ENCODE results near the gene LRRC49.
A peak's percentile ranks its signal among the peaks of the same experiment; 100 is the strongest.
"Not testable (repeated sequence)": the region's sequence is repeated elsewhere in the genome, so short reads cannot be mapped to it uniquely, and the experiment has no call there.

The LRRC49 gene

GRCh38 chr15:70866982-70867641 is 25.5 kb upstream of the LRRC49 start:
- DNase-seq (ENCODE audit: low spot score): no peak

GRCh38 chr15:70867911-70868467 is 24.6 kb upstream of the LRRC49 start:
- no peak for DNase-seq (ENCODE audit: low spot score)

- DNase-seq (ENCODE audit: low spot score): no peak
Observed at GRCh38 chr15:70869346-70869745, 23.3 kb upstream of the LRRC49 start.

GRCh38 chr15:70870051-70870450 is 22.6 kb upstream of the LRRC49 start:
- no peak for DNase-seq (ENCODE audit: low spot score)

- DNase-seq (ENCODE audit: low spot score): not testable (repeated sequence)
Observed at GRCh38 chr15:70871490-70871889, 21.1 kb upstream of the LRRC49 start.

GRCh38 chr15:70873232-70874054 is 19.2 kb upstream of the LRRC49 start:
- no peak for DNase-seq (ENCODE audit: low spot score)

GRCh38 chr15:70875001-70875782 is 17.4 kb upstream of the LRRC49 start:
- no peak for DNase-seq (ENCODE audit: low spot score)

GRCh38 chr15:70876011-70876410 is 16.6 kb upstream of the LRRC49 start:
- DNase-seq (ENCODE audit: low spot score): no peak

GRCh38 chr15:70876683-70877082 is 15.9 kb upstream of the LRRC49 start:
- DNase-seq (ENCODE audit: low spot score): no peak

GRCh38 chr15:70879401-70879800 is 13.2 kb upstream of the LRRC49 start:
- no peak for DNase-seq (ENCODE audit: low spot score)

- DNase-seq (ENCODE audit: low spot score): no peak
Observed at GRCh38 chr15:70880781-70881180, 11.8 kb upstream of the LRRC49 start.

- DNase-seq (ENCODE audit: low spot score): no peak
Observed at GRCh38 chr15:70882361-70882760, 10.3 kb upstream of the LRRC49 start.

- peak; percentile 52 for DNase-seq (ENCODE audit: low spot score)
Observed at GRCh38 chr15:70892912-70893560, 410 bp downstream of the LRRC49 start.

- DNase-seq (ENCODE audit: low spot score): no peak
Observed at GRCh38 chr15:70902107-70902506, 9.5 kb downstream of the LRRC49 start.

- no peak for DNase-seq (ENCODE audit: low spot score)
Observed at GRCh38 chr15:70906842-70907241, 14.2 kb downstream of the LRRC49 start.

GRCh38 chr15:70907784-70908471 is 15.3 kb downstream of the LRRC49 start:
- no peak for DNase-seq (ENCODE audit: low spot score)

GRCh38 chr15:70910958-70911357 is 18.3 kb downstream of the LRRC49 start:
- no peak for DNase-seq (ENCODE audit: low spot score)

- DNase-seq (ENCODE audit: low spot score): no peak
Observed at GRCh38 chr15:70912187-70912586, 19.6 kb downstream of the LRRC49 start.

- no peak for DNase-seq (ENCODE audit: low spot score)
Observed at GRCh38 chr15:70916531-70916930, 23.9 kb downstream of the LRRC49 start.

GRCh38 chr15:70917955-70918354 is 25.3 kb downstream of the LRRC49 start:
- no peak for DNase-seq (ENCODE audit: low spot score)

- no peak for DNase-seq (ENCODE audit: low spot score)
Observed at GRCh38 chr15:70920981-70921696, 28.5 kb downstream of the LRRC49 start.
